ENCODE measurements around the gene FAM168A. TPM values are rescaled to one million over a fixed set of nuclear protein-coding genes. Genes with fewer than 3 reads are reported as not detected.
A peak's percentile ranks its signal among the peaks of the same experiment; 100 is the strongest.

FAM168A gene
- 21.5 TPM for polyA plus RNA-seq (2012; ENCODE audit: insufficient read depth, insufficient read length)

- H3K4me3 ChIP-seq (ENCODE audit: low read length) = peak within 1 kb of the TSS; percentile 76
- DNase-seq (ENCODE audit: low read depth, low spot score) = peak; percentile 95
Measured at GRCh38 chr11:73597956-73598718, at the start of gene FAM168A. TSS of gene FAM168A (minus strand) at chr11:73598112. CDS start at chr11:73468474, 129,638 bp downstream.

- peak overlapping the region; percentile 56 for H3K4me3 ChIP-seq (ENCODE audit: low read length)
- peak; percentile 89 for DNase-seq (ENCODE audit: low read depth, low spot score)
Measured at GRCh38 chr11:73647459-73648100, 49.7 kb upstream of the FAM168A start.

- no peak for DNase-seq (ENCODE audit: low read depth, low spot score)
- H3K4me3 ChIP-seq (ENCODE audit: low read length) = peak within 1 kb of the TSS; percentile 23; the same call in 1 of the 2 replicates
Measured at GRCh38 chr11:73645972-73646631, 48.2 kb upstream of the FAM168A start, which contains the start of gene PLEKHB1. TSS of gene PLEKHB1 (plus strand) at chr11:73646581. CDS start at chr11:73646609, 28 bp downstream.

- no peak for DNase-seq (ENCODE audit: low read depth, low spot score)
- H3K4me3 ChIP-seq (ENCODE audit: low read length) = no peak overlapping the region
Measured at GRCh38 chr11:73645121-73645969, 47.4 kb upstream of the FAM168A start.

DNA sequence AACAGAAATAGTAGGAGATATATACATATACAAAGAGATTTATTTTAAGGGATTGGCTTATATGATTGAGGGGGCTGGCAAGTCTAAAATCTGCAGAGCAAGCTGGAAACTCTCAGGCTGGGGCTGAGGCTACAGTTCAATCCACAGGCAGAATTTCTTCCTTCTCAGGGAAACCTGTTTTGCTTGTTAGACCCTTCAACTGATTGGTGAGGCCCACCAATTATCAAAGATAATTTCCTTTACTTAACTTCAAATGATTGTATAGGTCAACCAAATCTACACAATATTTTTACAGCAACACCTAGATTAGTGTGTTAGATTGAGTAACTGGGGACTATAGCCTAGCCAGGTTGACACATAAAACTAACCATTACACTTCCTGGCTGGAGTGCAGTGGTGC, 43.8 kb upstream of the FAM168A start:
- no peak for DNase-seq (ENCODE audit: low read depth, low spot score)
- H3K4me3 ChIP-seq (ENCODE audit: low read length) = no peak overlapping the region

- H3K4me3 ChIP-seq (ENCODE audit: low read length) = no peak overlapping the region
- DNase-seq (ENCODE audit: low read depth, low spot score) = no peak
Measured at GRCh38 chr11:73640592-73640991, 42.7 kb upstream of the FAM168A start.

GRCh38 chr11:73637012-73637411, 39.1 kb upstream of the FAM168A start:
- H3K4me3 ChIP-seq (ENCODE audit: low read length) = no peak overlapping the region
- DNase-seq (ENCODE audit: low read depth, low spot score) = no peak

DNA sequence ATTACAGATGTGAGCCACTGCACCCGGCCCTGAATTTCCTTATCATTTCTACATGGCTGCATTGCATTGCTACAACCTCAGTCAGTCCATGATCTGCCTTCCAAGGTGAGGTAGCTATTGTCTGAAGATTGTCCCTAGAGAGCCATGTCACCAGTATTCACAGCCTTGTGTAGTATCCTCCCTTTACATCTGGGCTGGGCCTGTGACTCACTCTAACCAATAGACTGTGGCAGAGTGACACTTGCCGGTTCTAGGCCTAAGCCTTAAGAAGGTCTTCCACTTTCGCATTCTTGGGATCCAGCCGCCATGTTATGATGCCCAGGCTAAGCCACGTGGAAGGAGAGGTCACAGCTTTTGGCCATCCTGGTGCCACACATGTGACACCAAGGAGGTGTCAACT, 38.3 kb upstream of the FAM168A start:
- no peak overlapping the region for H3K4me3 ChIP-seq (ENCODE audit: low read length)
- no peak for DNase-seq (ENCODE audit: low read depth, low spot score)

DNA sequence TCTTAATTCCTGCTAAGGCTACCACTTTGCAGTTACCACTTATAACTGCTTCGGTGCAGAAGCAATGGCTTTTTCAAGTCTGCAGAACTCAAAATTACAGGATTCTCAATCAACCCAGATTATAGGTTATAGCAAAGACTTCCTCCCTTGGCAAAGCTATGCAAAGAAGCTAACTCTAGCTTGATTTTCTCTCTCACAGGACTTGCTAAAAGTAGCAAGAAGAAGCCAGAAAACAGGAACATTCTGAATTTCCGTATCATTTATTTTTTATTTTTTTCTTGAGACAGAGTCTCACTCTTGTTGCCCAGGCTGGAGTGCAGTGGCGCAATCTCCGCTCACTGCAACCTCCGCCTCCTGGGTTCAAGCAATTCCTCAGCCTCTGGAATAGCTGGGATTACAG, 37.8 kb upstream of the FAM168A start:
- no peak overlapping the region for H3K4me3 ChIP-seq (ENCODE audit: low read length)
- DNase-seq (ENCODE audit: low read depth, low spot score) = no peak

GRCh38 chr11:73633999-73634398, 36.1 kb upstream of the FAM168A start:
- peak; percentile 68 for DNase-seq (ENCODE audit: low read depth, low spot score)
- H3K4me3 ChIP-seq (ENCODE audit: low read length) = no peak overlapping the region

DNA sequence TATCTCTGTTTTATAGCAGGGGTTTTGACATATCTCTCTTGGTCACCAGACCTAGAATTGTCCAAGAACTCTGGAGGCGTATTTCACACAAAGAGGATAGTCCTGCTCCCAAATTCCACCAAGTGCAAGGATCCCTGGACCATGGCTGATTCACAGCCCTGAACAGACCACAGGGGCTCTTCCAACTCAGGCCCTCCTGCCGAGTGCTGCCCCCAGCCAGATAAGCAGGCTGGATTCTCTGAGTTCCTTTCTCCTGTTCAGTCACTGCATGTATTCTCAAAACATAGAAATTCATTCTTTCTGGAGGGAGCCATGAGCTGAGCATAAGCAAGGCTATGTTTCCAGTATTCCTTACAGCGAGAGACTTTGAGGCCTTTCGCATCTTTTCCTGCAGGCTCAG, 35.1 kb upstream of the FAM168A start:
- H3K4me3 ChIP-seq (ENCODE audit: low read length) = no peak overlapping the region
- no peak for DNase-seq (ENCODE audit: low read depth, low spot score)

DNA sequence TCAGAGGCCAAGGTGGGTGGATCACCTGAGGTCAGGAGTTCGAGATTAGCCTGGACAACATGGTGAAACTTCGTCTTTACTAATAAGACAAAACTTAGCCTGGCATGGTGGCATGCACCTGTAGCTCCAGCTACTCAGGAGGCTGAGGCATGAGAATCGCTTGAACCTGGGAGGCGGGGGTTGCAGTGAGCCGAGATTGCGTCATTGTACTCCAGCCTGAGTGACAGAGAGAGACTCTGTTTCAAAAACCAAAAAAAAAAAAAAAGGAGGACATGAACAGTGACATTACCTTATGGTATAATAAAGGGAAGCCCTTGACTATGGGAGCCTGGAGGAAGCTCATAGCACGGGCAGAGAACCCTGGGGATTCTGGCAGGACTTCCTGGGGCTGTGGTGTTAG, 32.0 kb upstream of the FAM168A start:
- no peak for DNase-seq (ENCODE audit: low read depth, low spot score)
- H3K4me3 ChIP-seq (ENCODE audit: low read length) = no peak overlapping the region

DNA sequence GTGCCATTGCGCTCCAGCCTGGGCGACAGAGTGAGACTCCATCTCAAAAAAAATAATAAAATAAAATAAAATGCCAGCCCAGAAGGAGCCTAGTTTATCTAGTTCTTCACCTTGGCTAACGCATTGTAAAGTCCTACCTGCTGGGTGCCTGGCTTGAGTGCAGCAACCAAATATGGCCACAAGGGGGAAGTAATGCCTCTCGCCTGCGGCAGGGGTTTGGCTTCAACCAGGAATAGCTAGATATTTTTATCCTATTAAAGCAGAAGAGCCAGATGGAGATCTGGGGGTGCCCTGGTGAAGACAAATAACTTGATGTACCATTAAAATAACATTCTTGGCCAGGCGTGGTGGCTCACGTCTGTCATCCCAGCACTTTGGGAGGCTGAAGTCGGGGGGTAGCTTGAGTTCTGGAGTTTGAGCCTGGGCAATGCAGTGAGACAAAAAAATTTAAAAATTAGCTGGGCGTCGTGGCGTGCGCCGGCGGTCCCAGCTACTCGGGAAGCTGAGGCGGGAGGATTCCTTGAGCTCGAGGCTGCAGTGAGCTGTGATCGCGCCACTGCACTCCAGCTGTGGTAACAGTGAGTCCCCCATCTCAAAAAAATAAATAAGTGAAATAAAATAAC, 27.9 kb upstream of the FAM168A start:
- DNase-seq (ENCODE audit: low read depth, low spot score) = peak; percentile 53
- no peak overlapping the region for H3K4me3 ChIP-seq (ENCODE audit: low read length)

- no peak overlapping the region for H3K4me3 ChIP-seq (ENCODE audit: low read length)
- no peak for DNase-seq (ENCODE audit: low read depth, low spot score)
Measured at GRCh38 chr11:73623686-73624085, 25.8 kb upstream of the FAM168A start.

DNA sequence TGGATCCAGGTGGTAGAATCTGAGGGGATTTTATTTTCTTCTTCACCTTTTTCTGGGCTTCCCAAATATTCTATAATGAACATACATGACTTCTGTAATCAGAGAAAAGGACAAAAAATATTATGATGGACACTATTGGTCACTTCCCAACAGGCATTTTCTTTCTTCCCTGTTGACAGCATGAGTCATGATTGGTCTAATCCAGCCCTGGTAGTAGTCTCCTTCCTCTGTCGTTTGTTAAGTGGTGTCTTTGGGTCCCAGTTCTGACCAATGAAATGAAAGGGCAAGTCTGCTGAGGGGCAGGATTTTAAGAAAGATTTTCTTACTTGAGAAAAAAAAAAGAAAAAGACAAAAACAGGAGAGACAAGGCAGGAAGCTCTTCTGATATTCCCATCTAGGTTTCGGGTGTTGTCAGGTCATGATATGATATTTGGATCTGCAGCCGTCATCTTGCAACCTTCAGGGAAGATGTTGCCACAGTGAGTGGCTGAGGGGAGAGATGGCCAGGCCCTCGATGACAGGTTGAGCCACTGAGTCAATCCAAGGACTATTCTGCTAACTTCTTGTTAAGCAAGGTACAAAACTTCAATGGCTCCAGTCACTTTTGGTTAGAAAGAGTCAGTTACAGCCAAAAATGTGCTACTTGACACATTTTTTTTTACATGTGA, 25.1 kb upstream of the FAM168A start:
- no peak overlapping the region for H3K4me3 ChIP-seq (ENCODE audit: low read length)
- no peak for DNase-seq (ENCODE audit: low read depth, low spot score)

DNA sequence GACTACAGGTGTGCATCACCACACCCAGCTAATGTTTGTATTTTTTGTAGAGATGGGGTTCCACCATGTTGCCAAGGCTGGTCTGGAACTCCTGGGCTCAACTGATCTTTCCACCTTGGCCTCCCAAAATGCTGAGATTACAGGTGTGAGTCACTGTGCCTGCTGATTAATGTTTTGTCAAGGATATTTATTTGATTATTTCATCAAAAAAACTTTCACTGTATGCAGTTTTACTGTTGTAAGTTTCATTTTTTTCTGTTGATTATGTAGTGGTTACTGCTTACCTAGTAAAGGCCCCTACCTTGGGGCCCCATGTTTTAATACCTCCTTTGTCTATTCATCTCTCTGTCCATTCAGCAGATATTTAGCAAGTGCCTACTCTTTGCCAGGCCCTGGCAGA, 16.7 kb upstream of the FAM168A start:
- DNase-seq (ENCODE audit: low read depth, low spot score) = no peak
- H3K4me3 ChIP-seq (ENCODE audit: low read length) = no peak overlapping the region

- no peak for DNase-seq (ENCODE audit: low read depth, low spot score)
- no peak overlapping the region for H3K4me3 ChIP-seq (ENCODE audit: low read length)
Measured at GRCh38 chr11:73612601-73613140, 14.8 kb upstream of the FAM168A start.
